VCaP (cell line): ENCODE data around the gene TOE1.

Source experiments
- H3K27ac ChIP-seq: fragments of 450-650 bp; 2 replicates; pipeline ENCODE4 v1.5.1; 2017
- TF ChIP-seq, protein P1 (sequence below): fragments of 450-650 bp; conservative IDR thresholded peaks from 2 replicates; pipeline ENCODE4 v1.5.1; 2017; ENCODE audit warnings: mild to moderate bottlenecking, moderate library complexity

TOE1 gene

GRCh38 chr1:45302505-45303150 lies 37.3 kb upstream of the TOE1 start:
- H3K27ac ChIP-seq: peak overlapping the region; percentile 86
- TF ChIP-seq, protein P1, sequence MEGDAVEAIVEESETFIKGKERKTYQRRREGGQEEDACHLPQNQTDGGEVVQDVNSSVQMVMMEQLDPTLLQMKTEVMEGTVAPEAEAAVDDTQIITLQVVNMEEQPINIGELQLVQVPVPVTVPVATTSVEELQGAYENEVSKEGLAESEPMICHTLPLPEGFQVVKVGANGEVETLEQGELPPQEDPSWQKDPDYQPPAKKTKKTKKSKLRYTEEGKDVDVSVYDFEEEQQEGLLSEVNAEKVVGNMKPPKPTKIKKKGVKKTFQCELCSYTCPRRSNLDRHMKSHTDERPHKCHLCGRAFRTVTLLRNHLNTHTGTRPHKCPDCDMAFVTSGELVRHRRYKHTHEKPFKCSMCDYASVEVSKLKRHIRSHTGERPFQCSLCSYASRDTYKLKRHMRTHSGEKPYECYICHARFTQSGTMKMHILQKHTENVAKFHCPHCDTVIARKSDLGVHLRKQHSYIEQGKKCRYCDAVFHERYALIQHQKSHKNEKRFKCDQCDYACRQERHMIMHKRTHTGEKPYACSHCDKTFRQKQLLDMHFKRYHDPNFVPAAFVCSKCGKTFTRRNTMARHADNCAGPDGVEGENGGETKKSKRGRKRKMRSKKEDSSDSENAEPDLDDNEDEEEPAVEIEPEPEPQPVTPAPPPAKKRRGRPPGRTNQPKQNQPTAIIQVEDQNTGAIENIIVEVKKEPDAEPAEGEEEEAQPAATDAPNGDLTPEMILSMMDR: no peak

DNA sequence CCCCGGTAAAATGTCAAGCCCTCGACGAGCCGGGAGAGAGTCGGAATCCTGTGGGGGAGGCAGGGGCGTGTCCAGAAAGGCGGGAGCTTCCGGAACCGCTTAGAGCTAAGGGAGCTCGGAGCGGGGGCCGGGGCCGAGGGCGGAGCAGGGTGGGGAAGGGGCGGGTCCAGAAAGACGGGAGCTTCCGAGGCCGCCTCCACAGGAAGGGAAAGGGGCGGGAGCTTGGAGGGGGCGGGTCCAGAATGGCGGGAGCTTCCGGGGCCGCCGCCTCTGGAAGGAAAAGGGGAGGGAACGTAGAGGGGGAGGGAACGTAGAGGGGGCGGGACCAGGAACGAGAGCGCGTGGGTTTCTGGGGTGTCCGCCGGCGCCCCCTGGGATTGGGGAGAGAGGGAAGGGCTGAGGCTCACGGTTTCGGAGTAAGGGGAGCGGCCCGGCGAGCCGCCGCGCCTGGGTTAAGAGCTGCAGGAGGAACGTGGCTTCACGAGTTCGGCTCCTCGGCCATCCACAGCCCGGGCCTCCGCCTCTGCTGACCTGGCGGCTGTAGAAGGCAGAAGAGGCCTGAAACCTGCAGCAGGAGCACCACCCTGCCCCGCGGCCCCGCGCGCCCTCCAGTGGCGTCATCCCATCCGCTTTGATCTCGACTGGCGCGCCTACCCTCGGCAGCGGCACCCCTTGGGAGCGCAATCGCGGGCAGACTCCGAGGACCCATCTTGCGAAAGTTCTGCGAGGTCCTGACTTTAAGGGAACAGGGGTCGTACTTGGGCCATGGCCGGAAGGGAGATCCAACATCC lies 36.3 kb upstream of the TOE1 start:
- H3K27ac ChIP-seq: peak overlapping the region; percentile 86
- TF ChIP-seq, protein P1: peak; percentile 80

- H3K27ac ChIP-seq: peak overlapping the region; percentile 86
- TF ChIP-seq, protein P1: peak; percentile 58
These were observed 35.5 kb upstream of the TOE1 start for GRCh38 chr1:45304311-45305081.

- H3K27ac ChIP-seq: peak overlapping the region; percentile 86; the same call in 1 of the 2 replicates
- TF ChIP-seq, protein P1: no peak
These were observed 34.7 kb upstream of the TOE1 start for GRCh38 chr1:45305231-45305630.

DNA sequence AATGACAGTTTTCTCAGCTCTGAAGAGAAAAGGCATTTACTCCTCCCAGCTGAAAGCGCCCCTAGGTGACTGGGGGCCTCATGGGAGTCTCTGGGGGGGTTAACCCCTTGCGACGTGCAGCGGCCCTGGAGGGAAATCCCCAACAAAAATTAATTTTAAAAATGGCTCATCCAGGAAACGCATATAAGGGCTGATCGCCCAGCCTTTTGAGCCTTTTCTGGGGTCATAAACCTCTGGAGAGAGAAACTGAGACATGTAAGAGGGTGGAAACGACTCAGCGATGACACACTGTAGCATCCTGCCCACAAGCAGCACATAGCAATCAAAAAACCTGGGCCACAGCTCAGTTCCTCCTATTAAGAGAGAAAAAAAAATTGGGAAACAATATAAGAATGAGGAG lies 33.7 kb upstream of the TOE1 start:
- TF ChIP-seq, protein P1: no peak
- no peak overlapping the region for H3K27ac ChIP-seq

DNA sequence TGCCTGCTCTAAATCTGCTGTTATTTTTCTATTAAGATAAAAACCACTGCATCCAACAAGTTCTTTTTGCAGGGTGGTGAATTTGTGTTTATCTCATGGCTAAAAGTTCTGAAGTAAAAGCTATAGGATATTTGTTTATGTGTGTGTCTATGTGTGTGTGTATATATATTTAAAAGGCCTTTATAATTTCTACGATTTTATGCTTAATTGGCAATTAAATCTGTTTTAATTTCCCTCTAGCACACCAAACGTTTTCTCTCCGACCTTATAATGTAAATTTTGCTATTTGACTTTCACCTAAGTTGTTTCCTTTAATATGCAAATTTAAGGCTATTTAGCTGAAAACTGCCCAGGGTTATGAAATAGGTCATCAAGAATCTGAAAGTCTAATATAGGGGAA lies 33.1 kb upstream of the TOE1 start:
- TF ChIP-seq, protein P1: no peak
- no peak overlapping the region for H3K27ac ChIP-seq

- TF ChIP-seq, protein P1: no peak
- H3K27ac ChIP-seq: peak overlapping the region; percentile 37
These were observed 25.7 kb upstream of the TOE1 start for GRCh38 chr1:45314266-45314665.
